Measurements from ENCODE around the gene PCBP3. TPM values are rescaled to one million over a fixed set of nuclear protein-coding genes. Genes with fewer than 3 reads are reported as not detected.

PCBP3 gene
- total RNA-seq, 1 experiment from 2014 or later: not detected

GRCh38 chr21:45698493-45699184, 55.1 kb downstream of the PCBP3 start:
- POLR2A ChIA-PET: no interaction called here
- Histone ChIP-seq H3K27me3 (ENCODE audit: control insufficient read depth, insufficient read depth, low read length) (peaks cover 8% of the 10 kb centered on the region), H3K9me3 (ENCODE audit: control insufficient read depth, insufficient read depth, low read depth, low read length) (no peaks in the 10 kb centered on the region), H3K36me3 (ENCODE audit: control insufficient read depth, insufficient read depth, low read length) (no peaks in the 10 kb centered on the region; the same call in 1 of the 2 replicates), H3K4me1 (ENCODE audit: control insufficient read depth, insufficient read depth, low read length) (no peaks in the 10 kb centered on the region), H3K27ac (ENCODE audit: low read length) (no peak overlapping the region), H3K4me3 (ENCODE audit: low read depth in 2 of 2, low read length in 2 of 2) (no peak overlapping the region)
- CTCF ChIA-PET: no interaction called here
- BruUV-seq (replicated peaks): no TSS peak
- TF ChIP-seq CTCF (IDR thresholded peaks at IDR 0.05) (no peak), TCF7L2 (IDR thresholded peaks at IDR 0.05; ENCODE audit: low read depth, low read length) (no peak), POLR2AphosphoS5 (IDR thresholded peaks at IDR 0.05; ENCODE audit: low read depth, low read length) (no peak), SIN3A (IDR thresholded peaks at IDR 0.05; ENCODE audit: borderline replicate concordance, insufficient read depth, low read depth, low read length) (no peak), REST (IDR thresholded peaks at IDR 0.05; ENCODE audit: insufficient read depth in 1 of 2, low read depth in 2 of 2, low read length in 1 of 2) (no peak)
- ATAC-seq: no peak
- intact Hi-C loops (cut with micrococcal nuclease; ENCODE audit: unreplicated experiment) (no loop called here), in situ Hi-C loops (cut with HindIII; ENCODE audit: low pct_unique_long_range_greater_than_20kb, low sequenced_read_pairs) (no loop called here)
- DNase-seq (ENCODE audit: low read depth, low spot score): no peak

- Histone ChIP-seq H3K4me3 (ENCODE audit: low read depth in 2 of 2, low read length in 2 of 2) (no peak overlapping the region), H3K27ac (ENCODE audit: low read length) (no peak overlapping the region), H3K4me1 (ENCODE audit: control insufficient read depth, insufficient read depth, low read length) (no peaks in the 10 kb centered on the region), H3K36me3 (ENCODE audit: control insufficient read depth, insufficient read depth, low read length) (no peaks in the 10 kb centered on the region), H3K27me3 (ENCODE audit: control insufficient read depth, insufficient read depth, low read length) (peaks cover 4% of the 10 kb centered on the region), H3K9me3 (ENCODE audit: control insufficient read depth, insufficient read depth, low read depth, low read length) (no peaks in the 10 kb centered on the region)
- intact Hi-C loops (cut with micrococcal nuclease; ENCODE audit: unreplicated experiment): no loop called here
- DNase-seq (ENCODE audit: low read depth, low spot score) (no peak), ATAC-seq (no peak)
- ChIA-PET CTCF (no interaction called here), POLR2A (no interaction called here)
- in situ Hi-C loops (cut with HindIII; ENCODE audit: low pct_unique_long_range_greater_than_20kb, low sequenced_read_pairs): no loop called here
- TF ChIP-seq REST (IDR thresholded peaks at IDR 0.05; ENCODE audit: insufficient read depth in 1 of 2, low read depth in 2 of 2, low read length in 1 of 2): no peak
- TF ChIP-seq TCF7L2 (IDR thresholded peaks at IDR 0.05; ENCODE audit: low read depth, low read length): no peak
- no peak for TF ChIP-seq POLR2AphosphoS5 (IDR thresholded peaks at IDR 0.05; ENCODE audit: low read depth, low read length)
- TF ChIP-seq SIN3A (IDR thresholded peaks at IDR 0.05; ENCODE audit: borderline replicate concordance, insufficient read depth, low read depth, low read length): no peak
- no peak for TF ChIP-seq CTCF (IDR thresholded peaks at IDR 0.05)
- BruUV-seq (replicated peaks): no TSS peak
Observed at GRCh38 chr21:45699251-45699942, 55.9 kb downstream of the PCBP3 start.

Data from Panc1 (cell line).